Measurements from ENCODE around the gene HYDIN.

GRCh38 chr16:71185347-71185746 lies 45.2 kb downstream of the HYDIN start:
- no peak for TF ChIP-seq CTCF (conservative IDR thresholded peaks at IDR 0.05; ENCODE audit: low read length)
- no peak for TF ChIP-seq EZH2phosphoT487 (IDR thresholded peaks at IDR 0.05; ENCODE audit: borderline replicate concordance)

Measured in Loucy (cell line).